C1 segment of cervical spinal cord (tissue), 14 donors: Measurements from ENCODE around the gene PRLH.
"Not testable (repeated sequence)": the region's sequence is repeated elsewhere in the genome, so short reads cannot be mapped to it uniquely, and the experiment has no call there.

ENCODE experiments used
- DNase-seq, 14 donors: peaks; one replicate each; lab custom pipeline; 2025; lab: John Stamatoyannopoulos, UW

Gene PRLH

GRCh38 chr2:237581751-237582746, 15.7 kb downstream of the PRLH start:
- DNase-seq, result peak in 11 of 14 donors; percentile 9 to 60 (median 41)

DNA sequence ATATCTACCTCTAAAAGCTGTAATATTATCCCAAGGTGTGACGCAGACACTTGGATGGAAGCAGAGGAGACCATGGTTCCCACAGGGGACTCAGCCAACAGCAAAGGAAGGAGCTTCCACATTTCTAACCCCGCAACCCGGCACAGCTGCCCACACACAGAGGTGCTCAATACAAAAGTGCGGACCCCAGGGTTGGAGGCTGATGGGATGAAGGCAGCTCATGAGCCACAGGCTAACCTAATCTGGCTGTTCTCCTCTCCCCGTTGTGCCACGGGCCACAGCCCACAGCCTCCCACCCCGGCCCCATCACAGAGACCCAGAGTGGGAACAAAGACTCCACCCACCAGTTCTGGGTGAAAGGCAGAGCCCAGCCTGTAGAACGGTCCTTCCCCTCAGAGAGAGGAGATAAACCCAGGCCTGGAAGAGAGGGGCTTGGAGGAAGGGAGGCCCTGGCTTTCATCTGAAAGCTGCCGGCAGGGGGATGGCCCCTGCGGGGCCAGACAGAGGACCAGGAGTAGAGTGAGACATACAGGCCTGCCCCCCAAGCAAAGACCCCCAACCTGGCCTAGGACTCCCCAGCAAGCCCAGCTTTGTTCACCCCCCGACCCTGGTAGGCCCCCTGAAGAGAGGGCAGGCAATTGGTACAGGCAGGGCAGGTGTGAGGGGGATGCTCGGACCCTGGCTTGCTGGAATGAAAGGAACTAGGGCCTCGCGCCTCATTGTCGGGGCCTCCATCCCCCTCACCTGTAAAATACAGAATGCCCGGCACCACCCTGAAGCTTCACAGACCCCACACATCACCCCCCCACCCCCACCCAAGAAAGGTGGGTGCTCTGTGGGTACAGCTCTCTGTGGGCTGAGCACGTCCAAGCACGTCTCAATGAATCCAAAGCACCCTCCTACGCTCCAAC, 17.3 kb downstream of the PRLH start:
- DNase-seq, result no peak

- DNase-seq, result no peak
Measured at GRCh38 chr2:237585590-237586221, 19.3 kb downstream of the PRLH start.

- no peak for DNase-seq
Measured at GRCh38 chr2:237588044-237588696, 21.8 kb downstream of the PRLH start.

DNA sequence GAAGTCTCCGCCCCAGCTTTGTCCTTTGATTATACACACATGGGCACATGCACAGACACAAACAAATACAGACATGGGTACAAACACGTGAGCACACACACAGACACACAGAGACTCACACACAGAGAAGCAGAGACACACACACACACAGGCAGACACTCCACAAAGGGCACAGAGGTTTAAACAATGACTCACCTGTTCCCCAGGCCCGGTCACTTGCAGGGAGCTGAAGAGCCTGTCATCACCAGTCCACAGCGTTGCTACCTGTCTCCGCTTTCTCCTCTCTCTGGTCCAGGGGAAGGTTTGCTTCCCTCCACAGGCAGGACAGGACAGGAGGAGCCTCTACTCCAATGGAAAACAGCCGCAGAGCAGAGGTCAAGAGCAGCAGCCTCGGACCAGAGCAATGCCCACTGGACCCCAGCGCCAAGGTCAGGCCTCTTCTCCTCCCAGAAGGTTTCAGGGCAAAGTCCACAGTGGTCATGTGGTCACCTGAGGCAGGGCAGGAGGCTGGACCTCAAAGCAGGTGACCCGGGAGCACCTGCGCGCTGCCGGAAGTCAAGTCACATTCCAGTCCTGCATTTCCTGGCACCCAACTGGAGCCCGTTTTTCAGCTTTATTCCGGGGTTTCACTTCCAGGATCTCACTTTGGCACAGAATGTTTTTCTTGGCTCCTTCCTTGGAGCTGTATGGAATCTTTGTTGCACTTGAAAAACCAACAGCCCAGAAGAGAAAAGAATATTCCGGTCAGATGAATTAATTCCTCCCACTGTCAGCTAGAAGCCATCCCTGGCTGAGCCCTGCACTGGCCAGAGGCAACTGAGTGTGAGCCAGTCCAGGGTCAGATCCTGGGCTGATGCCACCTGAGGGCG, 24.1 kb downstream of the PRLH start, which contains the start of gene RAB17:
Gene RAB17 (minus strand): TSS at position 463 of the 869 bp plus-strand sequence. CDS start 4,580 bp downstream, outside the sequence.
- no peak for DNase-seq

DNA sequence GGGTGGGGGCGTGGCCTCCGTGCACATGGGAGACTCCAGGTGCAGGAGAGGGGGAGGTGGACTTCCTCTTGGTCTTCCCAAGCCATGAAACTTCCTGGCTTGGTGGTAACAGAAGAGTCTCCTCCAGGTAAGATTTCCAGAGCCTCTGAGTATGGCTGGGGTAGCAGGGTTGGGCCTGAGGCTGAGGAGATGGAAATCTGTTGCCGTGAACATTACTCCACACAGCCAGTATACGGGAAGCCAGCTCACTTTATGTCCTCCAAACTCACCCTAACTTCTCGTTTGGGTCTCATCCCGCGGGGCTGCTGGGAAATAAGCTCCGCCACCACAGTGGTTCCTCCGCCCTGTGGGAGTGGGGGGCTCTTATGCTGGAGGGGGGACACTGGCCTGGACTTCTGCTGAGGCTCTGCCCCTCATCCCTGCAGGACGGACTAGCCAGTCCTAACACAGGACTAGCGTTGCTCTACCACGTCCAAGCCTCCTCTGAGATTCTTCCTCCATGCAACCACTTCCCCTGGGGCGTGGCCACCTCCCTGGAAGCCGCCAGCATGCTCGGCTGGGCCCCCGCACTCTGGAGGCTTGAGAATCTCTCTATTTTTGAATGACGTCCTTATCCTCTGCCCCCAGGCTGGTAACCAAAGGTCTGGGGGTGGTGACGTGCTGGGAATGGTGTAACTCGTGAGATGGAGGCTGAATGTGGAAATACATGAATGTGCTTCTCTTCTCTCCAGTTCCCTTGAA, 24.9 kb downstream of the PRLH start:
- no peak for DNase-seq

DNA sequence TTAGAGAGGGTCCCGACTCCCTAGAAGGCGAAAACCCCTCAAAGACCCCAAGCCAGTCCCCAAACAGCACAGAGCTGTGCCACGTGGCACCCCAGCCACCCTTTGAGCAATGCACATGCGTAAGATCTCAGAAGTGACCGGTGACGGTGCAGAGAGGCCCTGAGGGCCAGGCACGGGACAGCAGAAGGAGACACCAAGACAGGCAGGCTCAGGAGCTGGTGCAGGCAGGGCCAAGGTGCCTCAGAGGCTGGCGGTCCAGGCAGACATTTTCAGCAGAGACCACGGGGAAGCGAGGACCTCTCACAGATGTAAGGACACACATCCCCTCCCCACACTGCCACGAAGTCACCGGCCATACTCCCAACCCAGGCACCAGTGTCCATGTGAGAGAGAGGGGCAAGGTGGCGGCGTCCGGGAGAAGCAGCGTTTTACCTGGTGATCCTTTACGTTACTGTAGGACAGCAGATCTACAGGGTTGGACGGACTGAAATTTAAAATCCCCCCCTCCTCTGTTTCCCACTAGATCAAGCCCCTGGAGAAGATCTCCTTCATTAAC, 26.1 kb downstream of the PRLH start:
- no peak for DNase-seq

DNA sequence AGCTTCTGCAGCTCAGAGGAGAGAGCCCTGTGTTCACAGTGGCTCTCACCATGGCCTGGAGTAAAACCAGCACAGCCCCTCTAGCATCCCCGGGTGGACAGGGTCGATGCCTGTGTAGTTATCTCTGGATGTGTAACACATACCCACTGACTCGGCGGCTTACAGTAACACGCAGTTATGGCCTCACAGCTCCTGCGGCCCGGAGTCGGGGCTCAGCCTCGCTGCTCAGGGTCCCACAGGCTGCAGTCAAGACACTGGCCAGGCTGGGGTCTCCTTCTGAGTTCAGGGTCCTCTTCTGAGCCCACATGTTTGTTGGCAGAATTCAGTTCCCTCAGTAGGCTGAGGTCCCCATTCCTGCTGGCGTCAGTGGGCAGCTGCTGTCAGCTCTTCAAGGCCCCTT, 26.7 kb downstream of the PRLH start:
- DNase-seq, result no peak

GRCh38 chr2:237593596-237594320, 27.4 kb downstream of the PRLH start:
- no peak for DNase-seq

- no peak for DNase-seq
Measured at GRCh38 chr2:237594514-237594871, 28.1 kb downstream of the PRLH start.

DNA sequence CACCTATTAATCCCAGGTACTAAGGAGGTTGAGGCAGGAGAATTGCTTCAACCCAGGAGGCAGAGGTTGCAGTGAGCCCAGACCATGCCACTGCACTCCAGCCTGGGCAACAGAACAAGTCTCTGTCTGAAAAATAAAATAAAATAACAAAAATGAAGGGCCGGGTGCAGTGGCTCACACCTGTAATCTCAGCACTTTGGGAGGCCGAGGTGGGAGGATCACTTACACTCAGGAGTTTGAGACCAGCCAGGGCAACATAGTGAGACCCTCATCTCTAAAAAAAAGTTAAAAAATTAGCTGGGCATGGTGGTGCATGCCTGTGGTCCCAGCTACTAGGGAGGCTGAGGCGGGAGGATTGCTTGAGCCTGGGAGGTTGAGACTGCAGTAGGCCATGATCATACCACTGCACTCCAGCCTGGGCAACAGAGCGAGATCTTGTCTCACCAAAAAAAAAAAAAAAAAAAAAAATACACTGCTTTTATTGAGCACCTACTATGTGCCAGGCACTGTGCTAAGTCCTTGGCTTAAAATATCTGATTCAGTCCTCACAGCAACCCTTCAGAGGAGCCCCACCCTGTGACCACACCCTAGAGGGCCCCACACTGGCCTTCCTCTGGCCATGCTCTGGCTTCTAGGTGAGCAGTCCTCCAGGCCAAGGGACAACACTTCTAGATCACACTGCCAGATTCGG, 29.6 kb downstream of the PRLH start:
- not testable (repeated sequence) for DNase-seq

DNA sequence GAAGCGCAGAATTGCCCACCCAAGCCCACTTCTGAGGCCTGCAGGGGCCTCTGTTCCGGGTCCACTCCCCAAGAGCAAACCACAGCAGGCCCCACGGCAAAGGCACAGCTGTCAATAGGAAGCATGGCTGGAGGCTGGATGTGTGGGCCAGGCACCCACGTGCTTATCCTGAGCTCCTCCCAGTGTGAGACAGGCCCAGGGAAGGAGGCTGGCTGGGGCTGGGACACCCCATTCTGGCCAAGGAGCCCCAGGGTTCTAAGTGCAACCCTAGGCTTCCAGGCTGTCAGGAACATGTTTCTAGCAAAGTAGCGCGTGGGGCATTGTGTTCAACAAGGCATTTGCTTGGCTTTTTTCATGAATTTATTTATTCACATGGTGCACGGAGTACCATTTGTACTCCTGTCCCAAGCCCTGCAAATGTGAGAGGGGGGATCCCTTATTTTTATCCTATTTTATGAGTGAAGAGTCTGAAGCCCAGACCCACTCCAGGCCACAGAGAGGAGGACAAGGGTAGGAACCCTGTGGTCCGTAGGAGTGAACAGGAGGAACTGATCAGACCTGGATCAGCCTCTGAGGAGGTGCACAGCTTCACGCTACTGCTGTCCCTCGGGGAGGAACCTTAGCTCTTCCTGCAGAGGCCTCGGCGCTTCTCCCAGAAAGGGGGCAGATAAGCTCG, 30.3 kb downstream of the PRLH start:
- DNase-seq, result no peak

GRCh38 chr2:237597196-237598145, 31.1 kb downstream of the PRLH start:
- DNase-seq, result no peak

DNA sequence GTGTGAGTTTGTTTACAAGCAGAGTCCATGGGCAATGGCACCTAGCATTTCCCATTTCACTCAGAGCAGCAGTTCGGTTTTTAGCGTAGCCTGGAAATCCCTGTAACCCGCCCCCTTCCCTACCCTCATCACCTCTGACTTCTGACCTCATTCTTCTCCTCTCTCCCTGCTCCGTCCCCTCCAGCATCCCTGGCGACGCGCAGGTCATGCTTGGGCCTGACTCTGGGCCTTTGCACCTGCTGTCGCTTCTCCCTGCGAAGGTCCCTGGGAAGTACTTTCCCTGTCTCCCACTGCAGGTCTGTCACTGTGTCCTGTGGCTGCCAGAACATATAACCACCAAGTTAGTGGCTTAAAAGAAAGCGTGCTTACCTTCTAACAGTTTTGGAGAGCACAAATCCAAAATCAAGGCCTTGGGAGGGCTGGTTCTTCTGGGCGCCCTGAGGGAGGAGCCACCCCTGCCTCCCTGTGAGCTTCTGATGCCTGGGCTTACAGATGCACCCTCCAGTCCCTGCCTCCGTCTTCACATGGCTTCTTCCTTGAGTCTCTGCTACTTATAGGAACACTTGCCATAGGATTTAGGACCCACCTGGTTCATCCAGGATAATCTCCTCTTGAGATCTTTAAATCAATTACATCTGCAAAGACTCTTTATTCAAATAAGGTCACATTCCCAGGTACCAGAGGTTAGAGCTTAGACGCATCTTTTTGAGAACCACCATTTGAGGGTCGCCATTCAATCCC, 32.3 kb downstream of the PRLH start:
- DNase-seq, result no peak

DNA sequence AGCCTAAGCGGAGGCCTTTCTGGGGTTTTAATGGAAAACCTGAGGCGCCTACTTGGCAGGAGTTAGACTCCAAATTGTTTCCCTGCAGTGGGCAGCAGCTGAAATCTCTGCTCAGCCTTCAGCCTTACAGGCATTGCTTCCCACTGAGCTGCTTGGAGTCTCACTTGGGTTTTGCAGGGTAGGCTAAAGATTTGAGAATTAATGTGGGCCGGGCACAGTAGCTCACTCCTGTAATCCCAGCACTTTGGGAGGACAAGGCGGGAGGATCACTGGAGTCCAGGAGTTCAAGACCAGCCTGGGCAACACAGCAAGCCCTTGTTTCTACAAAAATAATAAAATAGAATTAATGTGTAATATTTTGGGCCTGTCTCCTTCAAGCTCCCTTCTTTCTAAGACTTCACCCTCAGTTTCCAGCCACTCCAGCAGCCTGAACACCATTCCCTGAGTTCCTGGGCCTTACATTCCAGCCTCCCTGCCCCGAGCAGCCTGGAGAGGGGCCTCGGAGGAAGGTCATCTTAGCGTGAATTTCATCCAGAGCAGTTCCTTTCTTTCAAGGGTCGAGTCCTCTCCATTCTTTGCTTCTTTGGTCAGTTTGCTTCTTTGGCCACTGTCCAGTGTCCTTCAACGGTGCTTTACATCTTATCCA, 33.2 kb downstream of the PRLH start:
- DNase-seq, result no peak
